22Rv1 (cell line): ENCODE data around the gene ASPSCR1.

ENCODE experiments used
- H3K27ac ChIP-seq: fragments of 450-650 bp; 2 replicates; pipeline ENCODE4 v1.5.1; 2017
- ZFX ChIP-seq: fragments of 450-650 bp; IDR thresholded peaks from 2 replicates; pipeline ENCODE4 v1.6.1; 2017; ENCODE audit warnings: antibody characterized with exemption, borderline replicate concordance
- TF ChIP-seq, protein P1 (sequence below): fragments of 450-650 bp; IDR thresholded peaks from 2 replicates; pipeline ENCODE4 v1.5.1; 2017; ENCODE audit warnings: mild to moderate bottlenecking

Gene ASPSCR1

DNA sequence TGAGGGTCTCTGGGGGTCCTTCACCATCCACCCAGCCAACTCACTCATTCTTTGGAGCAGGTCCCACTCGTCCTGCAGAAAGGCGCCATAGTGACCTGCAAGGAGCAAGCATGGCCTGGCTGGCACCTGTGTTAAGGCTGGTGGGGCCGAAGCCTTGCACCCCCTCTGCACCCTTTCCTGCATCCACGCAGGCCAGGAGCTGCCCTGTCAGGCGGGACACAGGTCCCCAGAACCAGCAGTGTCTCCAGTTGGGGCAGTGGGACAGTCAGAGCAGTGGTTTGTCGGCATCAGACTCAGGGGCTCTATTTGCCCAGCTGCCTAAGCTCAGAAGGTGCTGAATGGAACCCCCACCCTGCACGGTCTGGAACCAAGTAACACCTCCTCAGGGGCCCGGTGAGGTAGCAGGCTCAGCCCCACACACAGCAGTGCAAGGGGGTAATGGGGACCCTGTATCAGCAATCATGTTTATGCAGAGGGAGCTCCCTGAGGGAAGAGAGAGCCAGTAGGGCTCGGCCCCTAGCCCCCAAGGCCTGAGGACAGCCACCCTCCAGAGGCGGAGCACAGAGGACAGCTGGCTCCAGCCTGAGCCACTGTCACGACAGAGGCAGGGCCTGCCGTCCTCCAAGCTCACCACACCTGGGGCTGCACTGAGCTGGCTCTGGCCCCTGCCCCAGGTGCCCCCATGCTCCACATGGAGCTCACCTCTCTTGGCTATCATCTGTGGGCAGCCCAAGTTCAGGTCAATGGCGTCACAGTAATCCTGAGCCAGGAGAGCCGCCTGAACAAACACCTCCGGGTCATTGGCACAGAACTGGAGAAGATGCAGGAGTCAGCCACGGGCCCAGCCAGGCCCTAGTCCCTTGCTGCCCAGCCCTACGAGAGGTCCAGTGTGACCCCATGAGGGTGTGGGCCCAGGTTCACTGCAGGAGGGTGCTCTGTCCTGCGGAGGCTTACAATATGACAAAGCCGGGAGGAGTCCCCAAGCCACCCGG is 86.3 kb downstream of the ASPSCR1 start:
- TF ChIP-seq ZFX, result no peak
- TF ChIP-seq, protein P1, sequence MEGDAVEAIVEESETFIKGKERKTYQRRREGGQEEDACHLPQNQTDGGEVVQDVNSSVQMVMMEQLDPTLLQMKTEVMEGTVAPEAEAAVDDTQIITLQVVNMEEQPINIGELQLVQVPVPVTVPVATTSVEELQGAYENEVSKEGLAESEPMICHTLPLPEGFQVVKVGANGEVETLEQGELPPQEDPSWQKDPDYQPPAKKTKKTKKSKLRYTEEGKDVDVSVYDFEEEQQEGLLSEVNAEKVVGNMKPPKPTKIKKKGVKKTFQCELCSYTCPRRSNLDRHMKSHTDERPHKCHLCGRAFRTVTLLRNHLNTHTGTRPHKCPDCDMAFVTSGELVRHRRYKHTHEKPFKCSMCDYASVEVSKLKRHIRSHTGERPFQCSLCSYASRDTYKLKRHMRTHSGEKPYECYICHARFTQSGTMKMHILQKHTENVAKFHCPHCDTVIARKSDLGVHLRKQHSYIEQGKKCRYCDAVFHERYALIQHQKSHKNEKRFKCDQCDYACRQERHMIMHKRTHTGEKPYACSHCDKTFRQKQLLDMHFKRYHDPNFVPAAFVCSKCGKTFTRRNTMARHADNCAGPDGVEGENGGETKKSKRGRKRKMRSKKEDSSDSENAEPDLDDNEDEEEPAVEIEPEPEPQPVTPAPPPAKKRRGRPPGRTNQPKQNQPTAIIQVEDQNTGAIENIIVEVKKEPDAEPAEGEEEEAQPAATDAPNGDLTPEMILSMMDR, result no peak
- peak overlapping the region; percentile 87 for H3K27ac ChIP-seq

DNA sequence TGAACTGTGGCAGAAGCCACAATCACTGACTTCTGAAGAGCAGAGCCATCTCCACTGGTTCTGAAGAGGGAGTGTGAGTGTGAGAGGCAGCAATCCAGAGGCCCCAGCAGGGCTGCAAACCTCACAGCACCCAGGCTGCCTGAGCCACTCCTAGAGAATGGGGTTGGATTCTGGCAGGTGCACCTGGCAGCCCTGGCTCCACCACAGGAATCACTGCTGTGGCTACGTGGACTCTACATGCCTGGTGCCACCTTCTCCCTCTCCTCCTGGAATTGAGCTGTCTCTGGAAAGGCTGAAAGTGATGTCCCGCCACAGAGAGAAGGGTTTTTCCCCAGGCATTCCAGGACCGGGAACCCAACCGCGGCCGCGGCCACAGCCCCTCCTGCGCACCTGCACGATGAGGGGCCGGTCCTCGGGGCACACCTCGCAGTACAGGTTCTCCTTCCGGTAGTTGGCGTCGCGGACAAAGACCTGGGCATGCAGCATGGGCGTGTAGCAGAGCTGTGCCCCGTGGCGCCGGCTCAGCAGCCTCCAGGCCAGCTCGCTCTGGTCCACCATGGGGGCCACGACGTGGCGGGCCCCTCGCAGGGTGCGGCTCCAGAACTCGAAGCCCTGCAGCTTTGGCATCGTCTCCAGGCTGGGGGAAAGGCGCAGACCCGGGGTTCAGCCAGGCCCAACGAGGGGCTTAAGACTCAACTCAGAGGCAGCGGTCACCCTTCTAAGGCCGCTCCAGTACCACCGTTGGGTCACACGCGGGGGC is 87.2 kb downstream of the ASPSCR1 start:
- peak overlapping the region; percentile 87 for H3K27ac ChIP-seq
- no peak for TF ChIP-seq ZFX
- TF ChIP-seq, protein P1, result no peak

DNA sequence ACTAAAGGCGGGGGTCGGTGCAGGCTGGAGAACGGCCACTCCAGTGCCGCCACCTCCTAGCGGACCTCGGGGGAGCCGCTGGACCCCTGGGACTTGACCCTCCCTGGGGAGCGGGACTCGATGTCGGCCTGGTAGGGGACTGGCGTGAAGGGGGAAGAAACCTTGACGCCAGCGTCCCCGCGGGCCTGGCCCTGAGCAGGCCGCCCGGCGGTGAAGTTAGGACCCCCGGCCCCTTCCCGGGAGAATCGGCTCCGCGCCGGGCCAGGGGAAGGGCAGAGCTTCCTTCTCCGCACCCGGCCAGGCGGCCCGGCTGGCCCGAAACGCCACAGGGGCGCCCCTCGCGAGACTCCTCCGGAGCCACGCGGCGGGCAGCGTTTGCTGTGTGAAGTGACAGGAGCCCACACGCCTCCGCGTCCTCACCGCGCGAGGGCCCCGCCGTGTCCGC is 87.8 kb downstream of the ASPSCR1 start:
- no peak for TF ChIP-seq ZFX
- TF ChIP-seq, protein P1, result no peak
- H3K27ac ChIP-seq, result peak overlapping the region; percentile 87

DNA sequence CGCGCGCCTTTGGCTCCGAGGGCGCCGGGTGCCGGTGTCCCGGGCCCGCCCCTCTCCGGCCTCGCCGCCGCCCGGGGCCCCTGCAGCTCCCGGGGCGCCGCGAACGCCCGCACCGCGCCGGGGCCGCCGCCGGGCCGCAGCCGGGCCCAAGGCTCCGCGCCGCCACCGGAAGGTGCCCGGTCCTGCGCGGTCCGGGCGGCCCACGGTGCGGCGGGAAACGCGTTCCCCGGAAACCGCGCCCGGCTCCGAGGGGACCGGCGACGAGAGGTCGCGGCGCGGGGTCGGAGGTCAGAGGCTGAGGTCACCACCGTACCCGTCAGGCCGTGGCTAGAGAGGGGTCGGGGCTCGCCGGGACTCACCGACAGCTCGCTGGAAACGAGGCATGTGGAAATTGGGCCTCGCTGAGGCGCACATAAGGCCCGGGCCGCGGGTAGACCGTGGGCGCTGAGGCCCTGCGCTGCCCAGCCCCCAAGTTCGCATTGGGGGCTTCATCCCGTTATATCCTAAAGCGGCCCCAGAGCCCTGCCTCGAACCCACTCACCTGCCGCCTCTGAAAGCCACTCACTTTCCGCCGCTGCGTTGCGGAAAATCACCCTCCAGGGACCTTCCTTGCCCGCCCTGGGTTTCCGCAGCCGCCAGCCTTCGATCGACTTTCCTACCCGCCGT is 88.3 kb downstream of the ASPSCR1 start, which contains the start of gene DUS1L:
Gene DUS1L, minus strand, starts transcription at position 167 of the 666 bp plus-strand sequence. CDS start 745 bp downstream, outside the sequence.
- H3K27ac ChIP-seq, result peak within 1 kb of the TSS; percentile 87
- no peak; the same call in 1 of the 2 replicates for TF ChIP-seq ZFX
- TF ChIP-seq, protein P1, result no peak
